Stomach (tissue), 9 donors: ENCODE results near the gene GPR17. TPM values are rescaled to one million over a fixed set of nuclear protein-coding genes. Genes with fewer than 3 reads are reported as not detected.

ENCODE experiments used
- DNase-seq, 2 donors: peaks; one replicate each; pipeline versions ENCODE4 v3.0.0 to v3.0.0-alpha.2; 2013 to 2019
- H3K27ac ChIP-seq, 5 donors: fragments of 200-600 bp in 4 of 5; sonication (generic) in 4 of 5; one replicate each; pipeline ENCODE4 v1.5.1; 2013 to 2019; ENCODE audit warnings: mild to moderate bottlenecking in 1 of 5, moderate library complexity in 1 of 5
- H3K27me3 ChIP-seq, 3 donors: fragments of 200-600 bp; sonication (generic); one replicate each; pipeline ENCODE4 v1.5.1; 2017 to 2019; ENCODE audit warnings: mixed run types in 1 of 3
- H3K36me3 ChIP-seq, 4 donors: fragments of 200-600 bp; sonication (generic); 1 replicate in 3 of 4; 2 replicates in 1 of 4; pipeline ENCODE4 v1.5.1; 2016 to 2019
- H3K4me1 ChIP-seq, 4 donors: fragments of 200-600 bp; sonication (generic); one replicate each; pipeline ENCODE4 v1.5.1; 2016 to 2019
- H3K4me3 ChIP-seq, 4 donors: fragments of 200-600 bp; sonication (generic) in 3 of 4; one replicate each; pipeline ENCODE4 v1.5.1; 2016 to 2019; ENCODE audit warnings: mild to moderate bottlenecking in 1 of 4
- H3K9me3 ChIP-seq, 4 donors: fragments of 200-600 bp; sonication (generic); one replicate each; pipeline ENCODE4 v1.5.1; 2016 to 2019
- CTCF ChIP-seq, 7 experiments: fragments of 450-650 bp in 4 of 7; fragments of 200-600 bp in 3 of 7; sonication (generic) in 3 of 7; IDR thresholded peaks; one replicate each; pipeline ENCODE4 v1.5.1; 2016 to 2019; ENCODE audit warnings: antibody characterized with exemption in 7 of 7, control low read depth in 2 of 7, mild to moderate bottlenecking in 1 of 7
- EP300 ChIP-seq: sonication (generic); formaldehyde crosslinking; IDR thresholded peaks from one replicate; pipeline ENCODE4 v1.6.1; 2017; ENCODE audit warnings: antibody characterized with exemption
- POLR2A ChIP-seq, 4 donors: fragments of 450-650 bp; IDR thresholded peaks; one replicate each; pipeline ENCODE4 v1.6.1; 2016; ENCODE audit warnings: antibody characterized with exemption in 4 of 4, control low read depth in 2 of 4, mild to moderate bottlenecking in 1 of 4, moderate library complexity in 1 of 4
- POLR2AphosphoS5 ChIP-seq, 3 donors: sonication (generic); formaldehyde crosslinking; IDR thresholded peaks; one replicate each; pipeline ENCODE4 v1.6.1; 2016; ENCODE audit warnings: antibody characterized with exemption in 3 of 3
- WGBS, 5 donors: extraction: QIAGEN DNeasy Blood & Tissue Kit in 3 of 5; methylation state at CpG; one replicate each; pipeline versions ENCODE4 v1.1.5 to v1.1.7; 2013 to 2018; 5-methylcytosine and 5-hydroxymethylcytosine counted together
- intact Hi-C: fragments of 100-400 bp; cut with DNase I; formaldehyde crosslinking; loops from one replicate; pipeline ENCODE4 v1.15.1; 2023; ENCODE audit warnings: low total_unique reads
- polyA plus RNA-seq, 3 donors: library from polyadenylated mRNA; stranded (reverse); fragments of 200-250 nt; gene quantifications; one replicate each; pipeline ENCODE4 v1.2.3, GENCODE V29; 2013
- total RNA-seq, 5 donors: library from RNA; depleted of rRNA; stranded (reverse); fragments of >200 nt; gene quantifications; one replicate each; pipeline versions ENCODE4 v1.1.0 to v1.2.3, GENCODE V29; 2014 to 2016
- donor health status: healthy with polysubstance abuse.
- donor health status: Bipolar disorder and iron deficiency.
- donor health status: healthy.

The GPR17 gene
- total and polyA plus RNA-seq, 8 donors = 0.19 to 0.61 (median 0.25) TPM; not detected in 5

DNA sequence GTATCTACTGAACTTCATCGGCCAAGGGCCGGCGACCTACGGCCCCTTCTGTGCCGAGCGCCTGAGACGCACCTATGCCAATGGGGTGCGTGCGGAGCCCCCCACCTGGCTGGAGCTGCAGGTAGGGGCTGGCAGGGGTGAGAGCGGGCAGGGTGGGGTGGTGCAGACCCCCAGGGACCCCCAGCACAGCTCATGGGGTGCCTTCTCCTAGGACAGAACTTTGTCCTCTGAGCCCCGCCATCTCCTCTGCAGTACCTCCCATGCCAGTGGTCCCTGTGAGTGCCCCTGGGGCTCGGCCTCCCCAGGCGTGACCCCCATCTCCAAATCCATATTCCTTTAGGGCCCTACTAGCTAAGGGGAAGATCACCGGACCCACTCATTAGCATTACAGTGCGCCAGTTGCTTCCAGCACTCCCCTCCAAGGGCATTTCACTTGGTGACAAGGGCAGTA, 23.9 kb upstream of the GPR17 start:
- intact Hi-C loops = no loop called here
- Histone ChIP-seq H3K9me3 (no peaks in the 10 kb centered on the region), H3K36me3 (no peaks in the 10 kb centered on the region), H3K27ac (no peak overlapping the region), H3K4me1 (no peaks in the 10 kb centered on the region), H3K4me3 (no peak overlapping the region), H3K27me3 (peaks cover 0 to 70% (median 9%) of the 10 kb centered on the region in 3 donors)
- 90 to 96% (median 92%) methylated on average over 11 to 15 of the region's 15 CpGs for WGBS, 5 donors
- TF ChIP-seq POLR2A (IDR thresholded peaks at IDR 0.05) = no peak
- TF ChIP-seq CTCF (IDR thresholded peaks at IDR 0.05) = no peak
- no peak for TF ChIP-seq EP300
- TF ChIP-seq POLR2AphosphoS5 (IDR thresholded peaks at IDR 0.05) = no peak
- no peak for DNase-seq

GRCh38 chr2:127622561-127623387, 23.2 kb upstream of the GPR17 start:
- intact Hi-C loops = no loop called here
- no peak for DNase-seq
- no peaks in the 10 kb centered on the region for H3K9me3 ChIP-seq
- no peak overlapping the region for H3K4me3 ChIP-seq
- H3K36me3 ChIP-seq = no peaks in the 10 kb centered on the region
- H3K27ac ChIP-seq = no peak overlapping the region
- WGBS, 5 donors = 70 to 85% (median 78%) methylated on average over 18 to 21 of the region's 21 CpGs
- peaks cover 0 to 71% (median 9%) of the 10 kb centered on the region in 3 donors for H3K27me3 ChIP-seq
- no peak for TF ChIP-seq POLR2AphosphoS5 (IDR thresholded peaks at IDR 0.05)
- no peak for TF ChIP-seq POLR2A (IDR thresholded peaks at IDR 0.05)
- no peak for TF ChIP-seq CTCF (IDR thresholded peaks at IDR 0.05)
- TF ChIP-seq EP300 = no peak
- no peaks in the 10 kb centered on the region for H3K4me1 ChIP-seq

GRCh38 chr2:127623388-127624319, 22.3 kb upstream of the GPR17 start:
- WGBS, 5 donors = 87 to 90% (median 89%) methylated on average over 24 to 38 of the region's 38 CpGs
- H3K9me3 ChIP-seq = no peaks in the 10 kb centered on the region
- H3K36me3 ChIP-seq = no peaks in the 10 kb centered on the region
- peaks cover 0 to 67% (median 9%) of the 10 kb centered on the region in 3 donors for H3K27me3 ChIP-seq
- H3K27ac ChIP-seq = no peak overlapping the region
- H3K4me1 ChIP-seq = no peaks in the 10 kb centered on the region
- intact Hi-C loops = no loop called here
- DNase-seq = no peak
- TF ChIP-seq CTCF (IDR thresholded peaks at IDR 0.05) (no peak), POLR2A (IDR thresholded peaks at IDR 0.05) (no peak), EP300 (no peak), POLR2AphosphoS5 (IDR thresholded peaks at IDR 0.05) (no peak)
- no peak overlapping the region for H3K4me3 ChIP-seq

GRCh38 chr2:127624320-127624755, 21.6 kb upstream of the GPR17 start:
- Histone ChIP-seq H3K27ac (no peak overlapping the region), H3K27me3 (peaks cover 0 to 65% (median 9%) of the 10 kb centered on the region in 3 donors), H3K9me3 (no peaks in the 10 kb centered on the region), H3K4me3 (no peak overlapping the region), H3K4me1 (no peaks in the 10 kb centered on the region), H3K36me3 (no peaks in the 10 kb centered on the region)
- WGBS, 5 donors = 79 to 95% (median 90%) methylated on average over 4 to 5 of the region's 5 CpGs; no CpG with 5 or more reads in 1 of the 5 donors
- TF ChIP-seq EP300 (no peak), POLR2A (IDR thresholded peaks at IDR 0.05) (no peak), CTCF (IDR thresholded peaks at IDR 0.05) (no peak), POLR2AphosphoS5 (IDR thresholded peaks at IDR 0.05) (no peak)
- intact Hi-C loops = no loop called here
- DNase-seq = no peak
